HG03280 (cell line): ENCODE data around the gene AFTPH.
A peak's percentile ranks its signal among the peaks of the same experiment; 100 is the strongest.

Experiments
- ATAC-seq: cut with Tn5 transposase; IDR thresholded peaks from one replicate; pipeline ENCODE4 v1.9.1; 2021; ENCODE audit warnings: mild to moderate bottlenecking, moderate library complexity; ENCODE audit not compliant: unreplicated experiment

AFTPH gene

GRCh38 chr2:64582774-64583340 is 58.7 kb downstream of the AFTPH start:
- ATAC-seq = peak; percentile 91

GRCh38 chr2:64586054-64586453 is 61.9 kb downstream of the AFTPH start:
- no peak for ATAC-seq

DNA sequence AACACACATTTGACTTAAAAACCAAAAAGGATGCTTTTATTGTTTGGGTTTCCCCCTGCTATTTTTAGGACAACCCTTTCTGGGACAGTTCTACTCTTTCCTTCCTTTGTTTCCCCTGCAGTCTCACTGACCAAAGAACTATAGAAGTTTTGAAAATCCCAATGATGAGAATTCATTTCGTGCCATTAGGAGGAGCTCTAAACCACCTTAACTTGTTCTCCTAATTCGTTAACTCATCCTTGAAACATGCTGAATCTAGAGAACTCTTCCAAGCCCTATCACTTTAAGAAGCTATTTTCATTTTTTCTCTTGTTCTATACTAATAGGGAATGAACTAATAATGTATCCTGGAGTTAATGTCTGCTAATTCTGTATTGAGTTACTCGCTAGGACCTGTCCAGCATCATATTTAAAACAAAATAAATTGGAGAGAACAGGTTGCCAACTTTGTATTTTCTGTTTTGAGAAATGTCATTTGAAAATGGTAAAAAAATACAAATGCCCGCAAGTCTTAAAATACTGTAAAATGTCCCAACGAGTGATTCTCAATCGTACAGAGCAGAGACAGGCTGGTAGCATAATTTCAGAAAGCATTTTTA is 62.9 kb downstream of the AFTPH start:
- ATAC-seq = no peak

DNA sequence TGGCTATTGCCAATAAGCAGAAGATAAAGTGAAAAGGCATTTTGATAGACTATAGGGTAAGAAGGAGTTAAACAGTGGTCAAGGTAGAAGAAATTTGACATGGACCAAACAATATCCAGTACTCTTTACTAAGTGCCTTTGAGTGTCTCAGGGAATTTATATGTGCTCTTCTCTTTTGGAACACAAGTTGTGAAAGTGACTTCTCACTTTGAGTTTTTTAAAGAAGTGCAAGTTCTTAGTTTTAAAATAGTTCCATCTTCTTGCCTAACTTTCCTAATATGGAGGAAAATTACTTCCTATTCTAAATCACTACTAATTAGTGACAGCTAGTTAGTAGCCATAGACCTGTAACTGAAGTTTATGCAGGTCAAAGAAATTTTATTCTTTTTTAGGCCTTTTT is 63.4 kb downstream of the AFTPH start:
- ATAC-seq = no peak

DNA sequence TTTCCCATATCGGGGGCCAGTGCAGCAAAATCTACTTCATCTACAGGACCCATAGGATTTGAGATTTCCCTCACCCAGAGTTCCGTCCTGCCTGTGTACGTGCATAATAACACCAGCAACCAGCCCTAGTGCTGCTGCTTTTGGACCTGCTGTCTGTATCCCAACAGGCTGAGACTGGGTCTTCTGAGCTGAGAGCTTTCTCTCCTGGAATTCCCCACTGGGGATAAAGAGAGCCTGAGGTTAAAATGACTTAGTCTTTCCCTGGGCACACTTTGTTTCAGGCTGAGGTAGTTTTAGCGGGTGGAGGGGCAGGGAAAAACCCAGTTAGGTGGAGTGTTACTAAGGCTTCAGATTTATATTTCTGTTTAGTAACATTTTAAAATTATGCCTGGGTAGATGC is 67.1 kb downstream of the AFTPH start:
- ATAC-seq = no peak

- no peak for ATAC-seq
These were observed 69.0 kb downstream of the AFTPH start for GRCh38 chr2:64593035-64593655.

DNA sequence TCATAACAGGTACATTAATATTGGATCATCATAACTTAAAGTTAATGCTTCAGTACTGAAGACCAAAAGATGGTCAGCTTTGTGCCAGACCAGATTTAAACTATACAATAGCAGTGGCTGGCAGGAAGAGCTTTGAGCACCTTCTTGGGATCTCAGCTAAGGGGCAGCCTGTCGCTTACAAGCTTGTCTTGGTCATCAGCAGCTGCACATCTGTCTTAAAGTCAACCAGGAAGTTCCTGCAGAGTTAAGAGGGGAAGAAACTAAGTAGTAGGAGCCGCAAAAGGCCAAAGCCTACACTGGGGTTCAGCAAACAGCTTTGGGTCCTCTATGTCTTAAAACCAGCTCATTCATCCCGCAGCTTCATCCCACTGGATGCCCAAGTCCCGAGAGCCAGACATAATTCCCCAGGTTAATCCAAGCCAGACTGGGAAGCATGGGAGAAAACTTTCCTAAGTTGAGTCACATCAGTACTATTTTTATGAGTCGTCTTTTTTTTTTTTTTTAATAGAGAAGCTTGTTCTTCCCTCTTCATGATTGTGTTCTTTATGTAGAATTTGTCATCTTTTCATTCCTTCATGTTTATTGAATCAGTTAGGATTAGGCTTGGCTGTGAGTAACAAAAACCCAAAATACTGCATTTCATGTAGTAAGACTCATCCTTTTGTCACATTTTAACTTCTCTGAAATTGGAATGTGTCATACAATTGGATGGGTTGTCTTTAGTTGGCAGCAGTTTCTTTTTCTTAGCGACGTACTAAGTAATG is 70.3 kb downstream of the AFTPH start:
- no peak for ATAC-seq

GRCh38 chr2:64595397-64596176 is 71.5 kb downstream of the AFTPH start:
- ATAC-seq = no peak

DNA sequence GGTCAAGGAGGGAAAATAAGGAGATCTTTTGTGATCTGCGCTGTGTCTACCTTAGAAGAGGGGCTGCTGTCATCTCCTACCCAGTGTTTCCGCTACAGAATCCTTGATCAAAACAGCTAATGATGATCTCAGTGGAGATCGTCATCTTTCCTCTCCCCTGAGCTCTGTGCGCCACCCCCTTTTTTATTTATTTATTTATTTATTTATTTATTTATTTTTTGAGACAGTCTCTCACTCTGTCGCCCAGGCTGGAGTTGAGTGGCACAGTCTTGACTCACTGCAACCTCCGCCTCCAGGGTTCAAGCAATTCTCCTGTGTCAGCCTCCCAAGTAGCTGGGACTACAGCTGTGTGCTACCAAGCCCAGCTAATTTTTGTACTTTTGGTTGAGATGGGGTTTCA is 74.1 kb downstream of the AFTPH start:
- no peak for ATAC-seq

DNA sequence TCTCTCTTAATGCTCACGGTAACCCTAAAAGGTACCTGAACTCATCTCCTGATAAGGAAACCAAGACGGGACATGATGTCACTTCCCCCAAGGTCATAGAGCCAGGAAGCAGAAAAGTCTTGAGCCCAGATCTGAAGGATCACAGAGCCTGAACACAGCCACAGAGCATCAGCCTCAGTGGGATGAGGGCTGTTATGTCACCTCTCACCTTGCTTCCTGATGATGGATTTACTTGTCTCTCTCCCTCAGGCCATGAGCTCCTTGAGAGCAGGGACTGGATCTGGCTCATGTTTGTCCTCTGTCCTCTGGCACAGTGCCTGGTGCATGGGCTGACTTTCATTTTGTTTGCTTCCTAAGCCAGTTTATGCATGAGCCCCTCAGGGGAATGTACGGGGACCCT is 75.3 kb downstream of the AFTPH start:
- ATAC-seq = no peak

- ATAC-seq = no peak
These were observed 77.1 kb downstream of the AFTPH start for GRCh38 chr2:64601034-64601754.

DNA sequence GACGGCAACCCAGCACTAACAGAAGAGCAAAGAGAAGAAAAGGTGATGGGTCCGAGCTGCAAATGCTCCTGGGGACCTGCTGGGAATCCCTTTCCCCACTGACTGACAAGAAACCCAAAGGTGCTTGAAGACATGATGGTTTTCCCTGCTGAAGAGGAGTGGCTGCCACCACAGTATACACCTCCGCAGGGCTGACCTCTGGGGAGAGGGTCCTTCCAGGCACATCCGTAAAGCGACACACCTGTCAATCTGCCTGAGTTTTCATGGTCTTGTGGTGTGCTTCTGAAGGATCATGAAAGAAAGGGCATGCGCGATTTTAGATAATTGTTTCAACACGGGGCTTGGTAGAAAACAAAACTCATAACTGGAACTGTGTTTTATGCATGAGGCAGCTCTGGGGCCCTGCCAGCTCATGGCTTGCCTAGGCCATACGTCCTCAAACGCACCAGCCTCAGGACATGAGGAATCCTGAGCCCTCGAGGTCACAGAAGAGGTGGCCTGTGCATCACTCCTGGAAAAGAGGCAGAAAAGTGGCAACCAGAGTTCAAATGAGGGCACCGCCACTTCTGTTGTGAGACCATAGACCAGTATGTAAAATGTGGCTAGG is 77.8 kb downstream of the AFTPH start:
- ATAC-seq = no peak

DNA sequence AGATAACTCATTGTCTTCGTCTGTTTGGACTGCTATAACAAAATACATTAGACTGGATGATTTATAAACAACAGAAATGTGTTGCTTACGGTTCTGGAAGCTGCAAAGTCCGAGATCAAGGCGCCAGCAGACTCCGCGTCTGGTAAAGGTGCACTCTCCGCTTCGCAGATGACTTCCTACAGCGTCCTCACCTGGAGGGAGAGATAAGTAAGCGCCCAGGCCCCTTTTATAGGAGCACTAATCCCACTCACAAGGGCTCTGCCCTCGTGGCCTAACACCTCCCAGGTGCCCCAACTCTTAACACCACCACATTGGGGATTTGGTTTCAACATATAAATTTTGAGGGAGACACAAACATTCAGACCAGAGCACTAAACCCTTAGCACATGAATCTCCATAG is 78.3 kb downstream of the AFTPH start:
- ATAC-seq = no peak

DNA sequence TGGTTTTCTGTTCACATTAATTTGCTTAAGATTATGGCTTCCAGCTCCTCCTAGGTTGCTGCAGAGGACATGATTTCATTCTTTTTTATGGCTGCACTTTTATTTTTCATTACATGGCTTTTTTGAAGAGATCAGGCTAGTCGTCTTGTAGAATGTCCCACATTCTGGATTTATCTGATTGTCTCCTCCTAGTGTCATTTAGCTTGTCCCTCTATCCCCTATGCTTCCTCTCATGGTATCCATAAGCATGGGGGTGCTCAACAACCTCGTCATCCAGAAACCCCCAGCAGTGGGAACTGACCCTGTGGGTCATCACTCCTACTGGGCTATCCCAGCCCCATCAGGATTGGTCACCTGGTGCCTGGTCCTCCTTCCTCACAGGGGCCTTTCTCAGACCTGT is 80.0 kb downstream of the AFTPH start:
- ATAC-seq = no peak

- ATAC-seq = no peak
These were observed 80.9 kb downstream of the AFTPH start for GRCh38 chr2:64605026-64605471.

GRCh38 chr2:64605991-64606478 is 81.9 kb downstream of the AFTPH start:
- ATAC-seq = no peak

GRCh38 chr2:64606479-64607363 is 82.6 kb downstream of the AFTPH start:
- peak; percentile 81 for ATAC-seq

DNA sequence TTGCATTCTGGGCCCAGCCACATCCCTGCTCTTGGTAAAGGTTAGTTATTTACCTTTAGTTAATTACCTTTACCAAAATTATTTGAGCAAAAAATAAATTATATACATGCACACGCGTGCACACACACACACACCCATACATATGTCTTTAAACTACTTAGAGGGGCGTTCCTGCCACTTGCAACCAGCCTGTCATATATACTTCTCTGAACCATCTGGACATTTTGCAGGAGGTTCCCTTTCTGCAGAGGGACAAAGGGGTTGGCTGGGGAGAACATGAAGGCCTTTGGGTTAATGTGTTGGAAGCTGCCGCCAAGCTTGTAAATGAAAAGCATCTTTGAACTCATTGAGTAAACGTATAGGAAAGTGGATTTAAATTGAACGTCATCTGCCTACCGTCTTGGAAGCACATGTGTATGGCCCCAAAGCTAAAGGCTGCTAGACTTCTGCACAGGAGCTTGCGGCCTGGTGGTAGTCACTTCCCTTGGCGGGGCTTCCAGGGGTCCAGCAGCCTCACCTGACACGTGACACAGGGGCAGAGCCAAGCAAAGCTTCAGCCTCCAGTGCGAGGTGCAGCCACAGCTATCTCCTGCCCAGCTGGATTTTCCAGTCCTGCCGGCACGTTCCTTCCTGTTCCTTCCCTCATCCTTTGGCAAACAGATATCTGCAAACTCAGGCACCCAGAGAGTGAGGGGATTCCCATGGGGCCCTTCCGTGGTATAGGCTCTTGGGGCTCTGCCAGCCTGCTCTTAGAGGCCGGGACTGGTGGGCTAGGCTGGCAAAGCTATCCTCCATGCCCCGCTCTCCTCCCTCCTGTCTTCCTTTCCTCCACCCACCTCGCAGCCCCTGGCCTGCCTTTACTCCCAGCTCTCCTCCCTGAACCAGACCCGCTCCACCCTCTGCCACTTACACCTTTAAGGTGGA is 83.5 kb downstream of the AFTPH start:
- ATAC-seq = no peak
